ENCODE results near the gene LGALSL.

The LGALSL gene

GRCh38 chr2:64502860-64503259 is 48.9 kb downstream of the LGALSL start:
- no peak for DNase-seq

- DNase-seq: no peak
These were observed 51.1 kb downstream of the LGALSL start for GRCh38 chr2:64504774-64505720.

- no peak for DNase-seq
These were observed 52.7 kb downstream of the LGALSL start for GRCh38 chr2:64506686-64507085.
